Stimulated activated CD8-positive, alpha-beta memory T cell treated with anti-CD3 and anti-CD28 coated beads, Interleukin-2, amount 100 ng/mL, for 1 hour (primary cell): ENCODE data around the gene BTN3A1.
"Not testable (repeated sequence)": the region's sequence is repeated elsewhere in the genome, so short reads cannot be mapped to it uniquely, and the experiment has no call there.

ENCODE experiments used
- DNase-seq, 2 donors: peaks; one replicate each; pipeline ENCODE4 v3.0.0-alpha.2; 2020; ENCODE audit warnings: low read depth in 2 of 2

BTN3A1 gene

DNA sequence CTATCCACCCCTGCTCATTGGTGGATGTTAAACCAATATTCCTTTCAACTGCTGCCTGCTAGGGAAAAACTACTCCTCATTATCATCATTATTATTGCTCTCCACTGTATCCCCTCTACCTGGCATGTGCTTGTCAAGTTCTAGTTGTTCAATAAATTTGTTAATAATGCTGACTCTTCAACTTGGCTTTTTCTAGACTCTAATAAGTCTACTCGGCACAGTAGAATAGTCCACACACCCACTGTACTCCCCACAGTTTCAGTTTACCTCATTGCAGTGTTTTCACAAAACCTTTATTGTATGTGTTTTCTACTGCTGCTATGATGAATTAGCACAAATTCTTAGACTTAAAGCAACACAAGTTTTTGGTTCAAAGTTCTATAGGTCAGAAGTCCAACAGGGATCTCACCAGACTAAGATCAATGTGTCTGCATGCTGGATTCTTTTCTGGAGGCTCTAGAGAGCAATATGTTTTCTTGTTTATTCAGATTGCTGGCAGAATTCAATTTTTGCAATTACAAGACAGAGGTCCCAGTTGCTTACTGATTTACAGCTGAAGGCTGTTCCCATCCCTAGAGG, 13.1 kb downstream of the BTN3A1 start:
- DNase-seq = no peak

- DNase-seq = no peak
Measured at GRCh38 chr6:26415791-26416190, 13.7 kb downstream of the BTN3A1 start.

GRCh38 chr6:26416288-26416687, 14.2 kb downstream of the BTN3A1 start:
- DNase-seq = no peak

- not testable (repeated sequence) for DNase-seq
Measured at GRCh38 chr6:26418077-26418476, 16.0 kb downstream of the BTN3A1 start.

DNA sequence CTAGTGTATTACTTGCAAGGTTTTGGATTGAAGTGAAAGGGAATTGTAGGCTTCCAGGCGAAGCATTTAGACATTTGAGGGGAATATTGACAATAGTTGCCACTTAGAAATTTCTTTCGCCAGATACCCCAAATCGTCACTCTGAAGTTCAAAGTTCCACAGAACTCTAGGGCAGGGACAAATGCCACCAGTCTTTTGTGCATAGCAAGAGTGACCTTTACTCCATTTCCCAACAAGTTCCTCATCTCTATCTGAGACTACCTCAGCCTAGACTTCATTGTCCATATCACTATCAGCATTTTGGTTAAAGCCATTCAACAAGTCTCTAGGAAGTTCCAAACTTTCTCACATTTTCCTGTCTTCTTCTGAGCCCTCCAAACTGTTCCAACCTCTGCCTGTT, 16.7 kb downstream of the BTN3A1 start:
- DNase-seq = not testable (repeated sequence)

- DNase-seq = no peak
Measured at GRCh38 chr6:26420688-26421171, 18.7 kb downstream of the BTN3A1 start.

DNA sequence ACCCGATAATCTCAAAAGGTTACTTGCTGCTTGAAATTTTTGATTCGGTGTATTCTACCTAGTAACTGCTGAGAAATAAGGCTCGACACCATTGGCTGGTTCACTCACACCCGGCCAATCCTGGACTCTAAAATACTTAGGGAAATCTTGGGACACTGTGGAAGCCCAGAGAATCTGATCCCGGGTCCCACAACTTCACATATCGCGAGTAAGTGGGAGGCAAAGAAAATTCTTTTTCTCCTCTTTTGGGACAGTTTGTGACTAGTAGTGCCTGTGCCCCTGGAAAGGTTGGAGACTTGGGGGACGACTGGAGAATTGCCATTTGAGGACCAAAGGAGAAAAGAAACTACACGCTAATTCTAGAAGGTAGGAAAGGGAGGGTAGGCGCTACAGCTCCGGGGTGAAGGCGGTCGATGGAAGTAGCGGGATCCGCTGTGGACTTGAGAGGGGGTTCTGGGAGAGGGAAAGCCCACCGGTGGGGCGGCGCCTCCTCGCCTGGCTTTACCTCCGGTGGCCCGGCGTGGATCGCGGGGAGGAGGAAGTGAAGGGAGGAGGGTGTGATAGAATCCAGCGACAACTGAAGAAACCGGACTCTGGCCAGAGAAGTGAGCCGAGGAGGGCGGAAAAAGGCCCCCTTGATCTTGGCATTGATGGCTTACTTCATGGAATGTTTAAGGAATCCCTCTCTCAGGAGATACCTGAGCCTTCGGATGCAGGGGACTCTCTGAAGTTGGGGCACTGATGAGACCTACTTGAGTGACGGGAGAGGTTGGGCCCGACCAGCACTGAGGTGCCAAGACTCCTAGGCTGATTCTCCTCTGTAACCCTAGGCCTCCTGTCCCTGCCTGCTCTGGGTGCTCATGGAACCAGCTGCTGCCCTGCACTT, 19.4 kb downstream of the BTN3A1 start:
- no peak for DNase-seq

GRCh38 chr6:26422329-26422728, 20.3 kb downstream of the BTN3A1 start:
- no peak for DNase-seq

- DNase-seq = no peak
Measured at GRCh38 chr6:26426691-26427450, 24.8 kb downstream of the BTN3A1 start.

- DNase-seq = no peak
Measured at GRCh38 chr6:26427451-26427809, 25.4 kb downstream of the BTN3A1 start.

GRCh38 chr6:26428206-26428605, 26.1 kb downstream of the BTN3A1 start:
- DNase-seq = no peak

GRCh38 chr6:26430787-26431186, 28.7 kb downstream of the BTN3A1 start:
- DNase-seq = no peak

GRCh38 chr6:26431258-26432172, 29.4 kb downstream of the BTN3A1 start:
- DNase-seq = no peak

DNA sequence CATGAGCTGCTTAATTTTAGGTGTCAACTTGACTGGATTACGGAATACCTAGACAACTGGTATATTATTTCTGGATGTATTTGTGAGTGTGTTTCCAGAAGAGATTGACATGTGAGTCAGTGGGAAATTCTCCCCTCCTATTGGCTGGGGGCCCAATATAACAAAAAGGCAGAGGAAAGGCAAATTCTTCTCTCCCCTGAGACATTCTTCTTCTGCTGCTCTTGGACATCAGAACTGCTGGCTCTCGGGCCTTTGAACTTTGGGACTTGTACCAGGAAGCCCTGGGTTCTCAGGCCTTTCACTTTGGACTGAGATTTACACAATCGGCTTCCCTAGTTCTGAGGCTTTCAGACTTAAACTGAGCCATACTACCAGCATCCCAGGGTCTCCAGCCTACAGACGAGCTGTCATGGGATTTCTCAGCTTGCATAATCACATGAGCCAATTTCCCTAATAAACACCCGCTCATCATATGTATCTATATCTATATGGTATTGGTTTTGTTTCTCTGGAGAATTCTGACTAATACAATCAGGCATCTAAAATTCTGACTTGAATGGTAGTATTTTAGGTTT, 30.6 kb downstream of the BTN3A1 start:
- DNase-seq = no peak

DNA sequence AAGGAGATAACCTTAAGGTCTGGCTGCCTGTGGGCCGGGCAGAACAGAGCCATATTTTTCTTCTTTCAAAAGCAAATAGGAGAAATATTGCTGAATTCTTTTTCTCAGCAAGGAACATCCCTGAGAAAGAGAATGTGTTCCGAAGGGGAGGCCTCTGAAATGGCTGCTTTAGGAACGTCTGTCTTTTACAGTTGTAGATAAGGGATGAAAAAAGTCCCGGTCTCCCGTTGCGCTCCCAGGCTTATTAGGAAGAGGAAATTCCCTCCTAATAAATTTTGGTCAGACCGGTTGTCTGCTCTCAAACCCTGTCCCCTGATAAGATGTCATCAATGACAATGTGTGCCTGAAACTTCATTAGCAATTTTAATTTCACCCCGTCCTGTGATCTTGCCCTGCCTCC, 31.6 kb downstream of the BTN3A1 start:
- DNase-seq = not testable (repeated sequence)

DNA sequence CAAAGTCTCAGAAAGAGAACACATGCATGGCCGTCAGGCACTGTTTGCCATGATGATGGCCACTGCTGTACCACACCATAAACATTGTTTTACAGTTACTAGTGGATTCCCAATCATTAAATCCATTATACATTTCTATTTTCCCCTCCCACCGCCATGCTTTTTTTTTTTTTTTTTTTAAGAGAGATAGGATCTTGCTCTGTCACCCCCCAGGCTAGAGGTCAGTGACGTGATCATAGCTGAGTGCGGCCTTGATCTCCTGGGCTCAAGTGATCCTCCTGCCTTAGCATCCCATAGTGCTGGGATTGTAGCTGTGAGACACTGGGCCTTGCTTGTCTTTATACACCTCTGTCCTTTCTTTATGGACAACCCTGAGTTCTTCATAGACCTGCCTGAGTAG, 33.9 kb downstream of the BTN3A1 start:
- no peak for DNase-seq

GRCh38 chr6:26437550-26437949, 35.5 kb downstream of the BTN3A1 start:
- no peak for DNase-seq

- no peak for DNase-seq
Measured at GRCh38 chr6:26438000-26438399, 35.9 kb downstream of the BTN3A1 start.

- DNase-seq = no peak
Measured at GRCh38 chr6:26439151-26440125, 37.4 kb downstream of the BTN3A1 start.

DNA sequence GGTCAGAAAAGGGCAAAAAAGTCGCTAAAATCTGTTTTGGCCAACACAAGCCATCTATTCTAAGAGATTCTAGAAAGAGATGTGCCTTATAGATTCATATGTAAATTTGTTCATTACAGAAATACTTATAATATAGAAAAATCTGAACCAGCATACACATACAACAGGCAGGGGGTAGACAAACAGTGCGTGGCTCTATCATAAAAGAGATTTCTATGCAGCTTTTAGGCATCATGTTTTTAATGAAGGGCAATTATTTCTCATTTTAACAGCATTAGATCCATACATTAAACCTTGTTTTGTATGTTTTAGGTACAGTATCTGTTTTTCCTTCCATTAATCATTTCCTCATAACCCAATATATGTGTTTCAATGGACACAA, 38.9 kb downstream of the BTN3A1 start:
- no peak for DNase-seq
